ENCODE results near the gene BACE2. TPM values are rescaled to one million over a fixed set of nuclear protein-coding genes. Genes with fewer than 3 reads are reported as not detected.

The BACE2 gene
- polyA plus RNA-seq, 6 donors from 2014 or later, result 36.0 to 146 (median 110) TPM

DNA sequence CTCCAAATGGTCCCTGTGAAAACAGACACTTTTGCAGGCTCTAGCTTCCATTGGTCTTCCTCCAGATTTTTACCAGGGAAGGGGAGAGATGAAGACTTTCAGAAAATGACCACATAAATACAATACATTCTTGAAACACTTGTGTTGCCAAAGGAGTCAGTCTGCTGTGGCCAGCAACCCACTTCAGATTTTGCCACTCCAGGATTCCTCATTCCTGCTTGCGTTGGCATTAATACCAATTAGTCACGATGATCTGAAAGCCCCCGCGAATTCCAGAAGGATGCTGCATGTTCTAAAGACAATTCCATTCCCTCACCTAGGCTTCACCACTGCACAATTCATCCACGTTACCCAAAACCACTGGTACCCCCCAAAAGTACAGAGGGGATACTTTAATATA lies 7.9 kb upstream of the BACE2 start:
- Mint-ChIP-seq H3K4me1 (no peaks in the 10 kb centered on the region), H3K27me3 (peaks cover 23 to 49% (median 29%) of the 10 kb centered on the region in 3 donors), H3K36me3 (peaks cover 9% of the 10 kb centered on the region in 2 donors), H3K9me3 (peaks cover 5 to 18% (median 13%) of the 10 kb centered on the region in 7 donors), H3K27ac (no peak overlapping the region), H3K4me3 (no peak overlapping the region)
- DNase-seq (no peak), ATAC-seq (ENCODE audit: low read depth in 2 of 2) (no peak)

DNA sequence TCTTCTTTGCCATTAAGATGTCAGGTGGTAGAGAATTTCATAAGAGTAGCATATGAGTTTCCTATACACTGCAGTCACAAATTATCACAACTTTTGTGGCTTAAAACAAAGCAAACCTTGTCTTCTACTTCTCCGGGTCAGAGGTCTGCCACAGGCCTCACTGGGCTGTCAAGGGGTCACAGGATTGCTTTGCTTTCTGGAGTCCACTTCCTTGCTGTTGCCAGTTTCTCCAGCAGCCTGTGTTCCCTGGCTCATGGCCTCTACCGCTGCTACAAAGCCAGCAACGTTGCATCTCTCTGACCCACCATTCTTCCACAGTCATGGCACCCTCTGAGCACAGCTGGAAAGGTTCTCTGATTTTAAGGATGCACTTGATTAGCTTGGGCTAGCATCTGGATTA lies 6.5 kb upstream of the BACE2 start:
- H3K27me3 Mint-ChIP-seq, result peaks cover 16 to 63% (median 21%) of the 10 kb centered on the region in 3 donors
- no peak overlapping the region for H3K4me3 Mint-ChIP-seq
- H3K36me3 Mint-ChIP-seq, result peaks cover 9% of the 10 kb centered on the region in 2 donors
- no peak for ATAC-seq (ENCODE audit: low read depth in 2 of 2)
- no peak overlapping the region for H3K27ac Mint-ChIP-seq
- H3K4me1 Mint-ChIP-seq, result no peaks in the 10 kb centered on the region
- DNase-seq, result no peak
- peaks cover 5 to 15% (median 13%) of the 10 kb centered on the region in 7 donors for H3K9me3 Mint-ChIP-seq

DNA sequence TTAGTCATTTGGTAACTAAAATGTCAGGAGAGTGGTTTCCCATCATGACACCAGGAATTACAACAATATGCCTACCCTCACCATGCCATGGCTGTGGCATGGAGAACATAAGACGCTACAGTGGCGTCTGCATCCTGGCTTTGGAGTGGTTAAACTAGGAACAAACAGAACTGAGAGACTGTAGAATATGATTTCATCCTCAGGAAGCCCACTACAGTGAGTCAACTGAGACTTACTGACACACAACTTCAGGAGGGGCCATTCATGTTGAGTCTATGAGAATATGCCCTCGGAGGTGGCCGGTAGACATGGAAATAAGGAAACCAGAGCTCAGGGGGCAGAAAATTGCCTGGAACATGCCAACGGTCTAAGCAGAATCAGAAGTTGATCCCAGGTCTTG lies 5.9 kb upstream of the BACE2 start:
- DNase-seq (no peak), ATAC-seq (ENCODE audit: low read depth in 2 of 2) (no peak)
- H3K27ac Mint-ChIP-seq, result peak overlapping the region in 1 of 6 donors; percentile 31
- peaks cover 5 to 15% (median 13%) of the 10 kb centered on the region in 7 donors for H3K9me3 Mint-ChIP-seq
- peaks cover 18 to 68% (median 26%) of the 10 kb centered on the region in 3 donors for H3K27me3 Mint-ChIP-seq
- peaks cover 0 to 3% (median 0%) of the 10 kb centered on the region in 3 donors for H3K4me1 Mint-ChIP-seq
- H3K4me3 Mint-ChIP-seq, result no peak overlapping the region
- peaks cover 9% of the 10 kb centered on the region in 2 donors for H3K36me3 Mint-ChIP-seq

DNA sequence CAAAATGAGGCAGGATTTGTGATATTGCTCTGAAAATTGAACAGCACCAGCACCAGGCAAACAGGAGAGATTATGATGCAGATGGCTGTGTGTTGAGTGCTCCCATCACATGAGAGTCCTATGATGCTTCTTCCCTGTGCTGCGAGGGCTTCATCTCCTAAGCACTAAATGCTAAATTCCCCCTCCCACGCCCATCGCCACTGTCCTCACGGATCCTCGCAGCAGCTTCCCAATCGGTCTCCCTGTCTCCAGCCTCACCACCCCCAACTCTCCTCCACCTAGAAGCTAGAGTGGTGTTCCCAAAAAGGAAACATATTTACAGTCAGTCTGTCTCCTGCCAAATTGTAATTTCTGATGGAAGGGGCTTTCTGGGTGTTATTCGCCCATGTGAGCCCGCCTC lies 4.9 kb upstream of the BACE2 start:
- ATAC-seq (ENCODE audit: low read depth in 2 of 2), result no peak
- DNase-seq, result no peak
- Mint-ChIP-seq H3K27ac (no peak overlapping the region), H3K9me3 (peaks cover 5 to 14% (median 10%) of the 10 kb centered on the region in 7 donors), H3K27me3 (peaks cover 17 to 68% (median 26%) of the 10 kb centered on the region in 3 donors), H3K36me3 (peaks cover 8 to 9% of the 10 kb centered on the region in 2 donors), H3K4me3 (no peak overlapping the region), H3K4me1 (peaks cover 0 to 3% (median 0%) of the 10 kb centered on the region in 3 donors)

DNA sequence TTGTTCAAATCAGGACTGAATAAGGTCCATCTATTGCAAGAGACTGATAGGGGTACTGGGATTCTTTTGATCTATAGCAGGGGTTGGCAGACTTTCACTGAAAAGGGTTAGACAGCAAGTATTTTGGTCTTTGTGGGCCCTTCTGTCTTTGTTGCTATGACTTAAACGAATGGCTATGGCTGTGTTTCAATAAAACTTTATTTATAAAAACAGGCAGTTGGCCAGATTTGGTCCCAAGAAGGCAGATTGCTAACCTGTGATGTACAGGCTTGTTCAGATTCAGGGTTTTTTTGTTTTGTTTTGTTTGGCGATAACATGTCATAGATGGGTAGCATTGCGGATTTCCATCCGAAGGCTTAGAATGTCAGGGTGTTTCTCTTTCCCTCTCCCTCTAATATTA lies 3.9 kb upstream of the BACE2 start:
- no peak for DNase-seq
- H3K4me1 Mint-ChIP-seq, result peaks cover 2 to 5% (median 2%) of the 10 kb centered on the region in 3 donors
- H3K36me3 Mint-ChIP-seq, result peaks cover 0 to 1% of the 10 kb centered on the region in 2 donors
- peak overlapping the region in 1 of 8 donors; percentile 41 for H3K4me3 Mint-ChIP-seq
- peaks cover 8 to 61% (median 18%) of the 10 kb centered on the region in 3 donors for H3K27me3 Mint-ChIP-seq
- H3K27ac Mint-ChIP-seq, result no peak overlapping the region
- H3K9me3 Mint-ChIP-seq, result peaks cover under 1 to 6% (median 1%) of the 10 kb centered on the region in 7 donors
- no peak for ATAC-seq (ENCODE audit: low read depth in 2 of 2)

DNA sequence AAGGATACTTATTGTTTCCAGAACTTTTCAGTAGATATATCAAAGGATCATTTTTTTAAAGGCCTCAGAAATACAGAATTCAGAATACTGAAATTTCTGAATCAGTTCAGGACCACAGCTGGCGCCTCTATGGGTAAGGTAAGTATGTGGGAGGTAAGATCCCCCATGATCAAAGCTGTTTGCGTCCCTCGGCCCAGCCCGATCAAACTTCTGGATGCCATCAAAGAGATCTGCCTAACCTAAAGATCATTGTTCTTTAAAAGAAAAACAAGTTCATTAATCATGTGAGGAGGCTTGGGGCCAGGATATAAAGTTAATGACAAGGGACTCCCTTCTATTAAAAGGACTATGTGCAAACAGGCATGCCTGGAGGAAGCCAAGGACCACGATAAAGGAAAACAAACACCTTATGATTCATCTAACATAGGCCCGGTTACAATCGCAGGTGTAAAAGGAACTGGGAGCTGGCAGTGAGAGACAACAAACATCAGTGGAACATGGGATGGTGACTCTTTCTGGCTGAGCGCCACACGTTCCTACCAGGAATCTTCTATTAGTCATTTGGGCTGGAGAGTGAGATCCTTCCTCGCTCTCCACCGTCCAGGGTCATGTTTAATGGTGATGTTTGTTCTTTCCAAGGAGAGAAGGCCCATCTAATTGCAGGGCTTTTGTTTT lies 2.8 kb upstream of the BACE2 start:
- H3K4me3 Mint-ChIP-seq, result peak overlapping the region in 4 of 8 donors; percentile 11 to 80 (median 33)
- ATAC-seq (ENCODE audit: low read depth in 2 of 2), result no peak
- peaks cover 5 to 59% (median 11%) of the 10 kb centered on the region in 3 donors for H3K27me3 Mint-ChIP-seq
- H3K9me3 Mint-ChIP-seq, result peaks cover 0 to under 1% (median 0%) of the 10 kb centered on the region in 7 donors
- peaks cover 10 to 14% (median 11%) of the 10 kb centered on the region in 3 donors for H3K4me1 Mint-ChIP-seq
- no peaks in the 10 kb centered on the region for H3K36me3 Mint-ChIP-seq
- H3K27ac Mint-ChIP-seq, result peak overlapping the region in 1 of 6 donors; percentile 51
- DNase-seq, result no peak

DNA sequence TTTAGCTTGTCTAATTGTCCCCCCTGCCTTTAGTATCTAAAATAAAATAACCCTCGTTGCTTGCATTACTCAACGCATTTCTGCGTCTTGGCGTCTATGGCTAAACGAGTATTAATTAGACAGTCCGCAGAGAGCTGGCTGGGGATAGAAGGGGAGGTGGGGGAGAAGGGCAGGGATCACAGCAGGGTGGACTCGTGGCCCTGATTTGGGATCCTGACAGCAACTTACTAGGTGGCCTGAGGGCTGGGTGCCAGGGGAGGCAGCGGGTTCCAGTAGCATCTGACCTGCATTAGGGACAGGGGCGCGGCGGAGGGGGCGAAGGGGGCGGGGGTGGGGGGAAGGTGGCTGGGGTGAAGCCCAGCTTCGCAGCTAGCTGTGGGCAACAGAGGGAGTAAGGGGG lies 1.1 kb upstream of the BACE2 start:
- Mint-ChIP-seq H3K4me1 (peaks cover 11 to 25% (median 14%) of the 10 kb centered on the region in 3 donors), H3K4me3 (peak overlapping the region; percentile 61 to 92 (median 80)), H3K9me3 (no peaks in the 10 kb centered on the region), H3K36me3 (no peaks in the 10 kb centered on the region), H3K27ac (peak overlapping the region in 2 of 6 donors; percentile 34 to 51), H3K27me3 (peaks cover 7 to 53% (median 10%) of the 10 kb centered on the region in 3 donors)
- no peak for ATAC-seq (ENCODE audit: low read depth in 2 of 2)
- DNase-seq, result no peak

DNA sequence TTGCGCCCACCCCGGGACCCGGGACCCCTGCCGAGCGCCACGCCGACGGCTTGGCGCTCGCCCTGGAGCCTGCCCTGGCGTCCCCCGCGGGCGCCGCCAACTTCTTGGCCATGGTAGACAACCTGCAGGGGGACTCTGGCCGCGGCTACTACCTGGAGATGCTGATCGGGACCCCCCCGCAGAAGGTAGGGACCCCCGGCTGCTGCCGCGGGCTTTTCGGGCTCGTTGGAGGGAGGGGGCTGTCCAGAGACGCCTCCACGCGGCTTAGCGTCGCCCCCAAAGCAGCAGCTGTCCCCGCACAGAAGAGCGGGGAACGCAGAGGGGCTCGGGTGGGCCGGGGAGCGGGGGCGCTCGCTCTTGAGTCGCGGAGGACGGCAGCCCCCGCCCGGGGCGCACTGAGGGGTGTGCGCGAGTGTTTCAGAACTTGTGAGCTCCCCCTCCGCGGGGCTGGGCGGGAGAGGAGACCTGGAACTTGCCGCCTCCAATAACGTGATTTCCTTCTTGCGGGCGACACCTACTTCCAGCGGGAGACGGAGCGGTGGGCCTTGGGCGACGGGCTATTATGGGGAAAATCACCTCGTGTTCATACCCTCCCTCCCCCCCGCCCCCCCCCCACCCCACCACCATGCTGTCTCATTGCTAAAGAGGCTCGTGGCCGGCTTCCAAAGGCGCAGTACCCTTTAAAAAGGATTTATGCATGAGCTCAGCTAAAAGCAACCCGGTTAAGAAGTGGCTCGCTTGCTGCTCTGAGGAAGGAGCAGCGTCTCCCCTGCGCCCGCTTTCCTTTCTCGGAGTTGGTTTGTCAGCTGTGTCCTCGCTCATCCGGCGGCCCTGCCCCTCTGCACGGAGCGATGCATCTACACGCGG lies 664 bp downstream of the BACE2 start:
- H3K9me3 Mint-ChIP-seq, result no peaks in the 10 kb centered on the region
- H3K4me3 Mint-ChIP-seq, result peak overlapping the region; percentile 86 to 95 (median 89)
- H3K4me1 Mint-ChIP-seq, result peaks cover 11 to 31% (median 14%) of the 10 kb centered on the region in 3 donors
- peak; percentile 6 for DNase-seq
- no peaks in the 10 kb centered on the region for H3K36me3 Mint-ChIP-seq
- H3K27ac Mint-ChIP-seq, result peak overlapping the region in 3 of 6 donors; percentile 76 to 81 (median 81)
- peak in 1 of 2 donors; percentile 14 for ATAC-seq (ENCODE audit: low read depth in 2 of 2)
- H3K27me3 Mint-ChIP-seq, result peaks cover 9 to 51% (median 10%) of the 10 kb centered on the region in 3 donors

DNA sequence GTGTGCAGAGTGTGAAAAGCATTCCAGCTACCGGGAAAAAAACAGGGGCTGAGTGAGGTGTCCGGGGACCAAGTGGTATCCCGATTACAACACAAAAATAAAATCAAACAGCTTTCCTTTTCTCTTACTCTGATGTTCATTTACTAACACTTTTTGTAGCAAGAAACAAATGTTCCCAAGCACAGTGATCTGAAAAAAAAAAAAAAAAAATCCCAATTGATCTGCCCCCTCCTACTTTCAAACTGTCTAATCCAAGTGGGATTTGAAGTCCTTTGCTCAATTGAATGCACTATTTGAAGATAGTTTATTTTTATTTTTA lies 1.3 kb downstream of the BACE2 start:
- no peak for ATAC-seq (ENCODE audit: low read depth in 2 of 2)
- no peaks in the 10 kb centered on the region for H3K9me3 Mint-ChIP-seq
- no peaks in the 10 kb centered on the region for H3K36me3 Mint-ChIP-seq
- H3K27ac Mint-ChIP-seq, result peak overlapping the region in 3 of 6 donors; percentile 76 to 81 (median 81)
- DNase-seq, result no peak
- H3K4me3 Mint-ChIP-seq, result peak overlapping the region; percentile 86 to 95 (median 89)
- H3K4me1 Mint-ChIP-seq, result peaks cover 11 to 31% (median 14%) of the 10 kb centered on the region in 3 donors
- peaks cover 9 to 46% (median 10%) of the 10 kb centered on the region in 3 donors for H3K27me3 Mint-ChIP-seq

DNA sequence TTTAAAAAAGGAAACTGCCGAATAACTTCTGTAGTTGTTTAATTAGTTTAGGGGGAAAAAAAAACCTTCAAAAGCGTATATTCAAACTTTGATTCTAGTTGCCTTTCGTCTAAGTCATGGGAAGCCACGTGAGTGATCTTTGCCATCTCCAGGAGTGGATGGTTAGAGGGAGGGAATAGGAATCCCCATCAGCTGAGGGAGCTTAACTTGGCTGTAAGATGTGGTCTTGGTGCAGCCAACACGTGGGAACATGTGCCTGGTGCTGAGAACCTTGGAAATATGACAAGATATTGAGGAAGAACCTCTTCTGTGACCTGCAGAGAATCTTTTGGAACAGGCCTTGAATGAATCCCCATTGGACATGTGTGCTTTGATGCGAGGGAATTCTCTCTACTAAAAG lies 1.7 kb downstream of the BACE2 start:
- DNase-seq, result no peak
- Mint-ChIP-seq H3K36me3 (no peaks in the 10 kb centered on the region), H3K4me3 (peak overlapping the region in 7 of 8 donors; percentile 3 to 95 (median 88)), H3K27ac (no peak overlapping the region), H3K27me3 (peaks cover 9 to 47% (median 10%) of the 10 kb centered on the region in 3 donors), H3K4me1 (peaks cover 11 to 32% (median 14%) of the 10 kb centered on the region in 3 donors), H3K9me3 (no peaks in the 10 kb centered on the region)
- ATAC-seq (ENCODE audit: low read depth in 2 of 2), result no peak

DNA sequence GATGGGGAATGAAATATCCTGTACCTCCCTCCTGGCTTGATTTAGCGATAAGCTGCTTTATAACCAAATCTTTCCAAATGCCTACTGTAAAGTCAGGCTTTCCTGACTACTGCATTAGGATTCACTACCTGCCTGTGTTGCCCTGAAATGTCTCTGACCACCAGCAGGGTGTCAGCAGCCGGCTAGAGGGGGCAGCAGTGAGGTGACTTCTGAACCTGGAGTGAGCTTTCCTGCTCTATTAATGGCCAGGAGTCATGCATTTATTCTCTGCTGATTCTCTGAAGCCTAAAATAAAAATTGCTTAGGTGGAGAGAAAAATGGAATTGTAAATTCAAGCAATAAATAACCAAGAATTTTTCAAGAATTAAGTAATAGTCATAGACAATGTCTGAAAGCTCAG lies 2.5 kb downstream of the BACE2 start:
- peaks cover 11 to 37% (median 14%) of the 10 kb centered on the region in 3 donors for H3K4me1 Mint-ChIP-seq
- peak overlapping the region in 5 of 8 donors; percentile 35 to 82 (median 52) for H3K4me3 Mint-ChIP-seq
- DNase-seq (peak; percentile 13), ATAC-seq (ENCODE audit: low read depth in 2 of 2) (peak; percentile 29 to 37)
- H3K9me3 Mint-ChIP-seq, result no peaks in the 10 kb centered on the region
- H3K36me3 Mint-ChIP-seq, result no peaks in the 10 kb centered on the region
- H3K27ac Mint-ChIP-seq, result no peak overlapping the region
- peaks cover 9 to 42% (median 10%) of the 10 kb centered on the region in 3 donors for H3K27me3 Mint-ChIP-seq

DNA sequence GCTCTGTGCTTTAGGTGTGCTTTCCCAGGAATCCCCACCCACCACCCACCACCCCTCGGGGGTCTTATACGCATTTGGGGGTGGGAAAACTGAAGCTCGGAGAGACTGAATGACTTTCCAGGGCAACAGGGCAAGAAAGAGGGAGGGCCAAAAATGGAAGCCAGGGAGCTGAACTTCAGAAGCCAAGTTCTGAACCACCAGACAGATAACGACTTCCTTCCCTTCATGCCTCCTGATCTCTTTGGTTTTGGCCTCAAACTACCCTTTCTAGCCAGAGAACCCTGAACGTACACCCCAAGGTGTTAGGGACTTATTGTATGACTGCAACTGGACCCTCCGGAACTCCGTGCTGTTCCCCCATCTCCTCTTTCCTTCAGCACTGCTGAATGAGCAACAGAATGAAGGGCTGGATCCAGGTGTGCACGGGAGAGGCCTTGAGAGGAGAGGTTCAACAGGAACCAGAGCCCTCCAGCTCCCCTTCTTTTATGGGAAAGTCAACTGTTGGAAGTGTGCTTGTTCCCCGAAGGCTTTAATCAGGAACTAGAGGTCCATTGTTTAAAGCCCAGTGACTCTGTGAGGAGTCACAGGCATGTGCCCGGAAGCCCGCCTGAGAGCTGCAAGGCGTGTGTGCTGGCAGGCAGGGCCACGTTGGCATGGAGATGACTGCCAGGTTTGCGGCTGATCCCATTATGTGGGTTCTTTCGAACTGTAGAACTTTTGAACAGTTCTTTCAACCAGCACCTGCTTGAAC lies 3.1 kb downstream of the BACE2 start:
- no peak for DNase-seq
- H3K27ac Mint-ChIP-seq, result no peak overlapping the region
- H3K27me3 Mint-ChIP-seq, result peaks cover 9 to 36% (median 10%) of the 10 kb centered on the region in 3 donors
- H3K9me3 Mint-ChIP-seq, result no peaks in the 10 kb centered on the region
- H3K4me3 Mint-ChIP-seq, result peak overlapping the region in 2 of 8 donors; percentile 18 to 47
- no peaks in the 10 kb centered on the region for H3K36me3 Mint-ChIP-seq
- ATAC-seq (ENCODE audit: low read depth in 2 of 2), result no peak
- H3K4me1 Mint-ChIP-seq, result peaks cover 11 to 37% (median 14%) of the 10 kb centered on the region in 3 donors

DNA sequence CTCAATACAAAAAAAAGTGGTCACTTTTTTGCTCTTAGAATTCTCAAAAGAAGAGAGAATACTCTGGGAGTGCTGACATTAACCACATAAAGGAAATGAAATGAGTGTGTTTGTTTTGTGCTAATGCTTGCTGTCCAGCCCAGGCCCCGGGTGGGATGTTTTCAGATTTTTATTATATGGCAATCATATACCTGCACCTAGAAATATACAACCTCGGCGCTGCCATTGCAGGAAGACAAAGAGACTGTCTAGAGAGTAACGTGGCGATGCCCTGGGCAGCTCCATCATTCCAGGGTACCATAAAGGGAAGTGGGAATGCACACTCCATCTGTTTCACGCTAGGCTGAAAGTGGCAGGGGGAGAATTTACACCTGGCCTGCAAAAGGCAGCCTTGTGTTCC lies 7.1 kb downstream of the BACE2 start:
- DNase-seq (no peak), ATAC-seq (ENCODE audit: low read depth in 2 of 2) (no peak)
- no peaks in the 10 kb centered on the region for H3K9me3 Mint-ChIP-seq
- peaks cover 5 to 27% (median 14%) of the 10 kb centered on the region in 3 donors for H3K4me1 Mint-ChIP-seq
- no peak overlapping the region for H3K4me3 Mint-ChIP-seq
- H3K27ac Mint-ChIP-seq, result no peak overlapping the region
- peaks cover 0 to 8% of the 10 kb centered on the region in 2 donors for H3K36me3 Mint-ChIP-seq
- peaks cover 8 to 28% (median 20%) of the 10 kb centered on the region in 3 donors for H3K27me3 Mint-ChIP-seq
